PC-9 (cell line): ENCODE measurements around the gene PPP1R1C. TPM values are rescaled to one million over a fixed set of nuclear protein-coding genes. Genes with fewer than 3 reads are reported as not detected.

Experiments used
- BruUV-seq: library from RNA; stranded (reverse); fragments of 400-500 nt; replicated peaks from 2 replicates; lab custom pipeline; 2021; lab: Mats Ljungman, UMichigan
- CTCF ChIA-PET: fragments of 300-600 bp; sonication (Branson Sonifier 250); formaldehyde crosslinking; loops from one replicate; lab custom pipeline; 2022; ENCODE audit warnings: antibody characterized with exemption; lab: Charles Lee
- POLR2A ChIA-PET: fragments of 300-600 bp; sonication (Branson Sonifier 250); formaldehyde crosslinking; loops from one replicate; lab custom pipeline; 2022; ENCODE audit warnings: antibody characterized with exemption; ENCODE audit not compliant: unreplicated experiment; lab: Charles Lee
- DNase-seq, 2 experiments: peaks; one replicate each; pipeline versions ENCODE4 v3.0.0 to v3.0.0-alpha.2; 2015 to 2022; ENCODE audit warnings: mixed read lengths in 1 of 2
- H2AFZ ChIP-seq: fragments of 200-600 bp; sonication (generic); 2 replicates; pipeline ENCODE4 v1.8.1; 2017; ENCODE audit warnings: antibody characterized with exemption
- H3F3A ChIP-seq: fragments of 200-600 bp; sonication (generic); 2 replicates; pipeline ENCODE4 v1.8.1; 2017; ENCODE audit warnings: antibody characterized with exemption, mild to moderate bottlenecking, low read depth; ENCODE audit not compliant: insufficient read depth
- H3K27ac ChIP-seq: fragments of 200-600 bp; sonication (generic); 2 replicates; pipeline ENCODE4 v1.6.1; 2016; ENCODE audit warnings: mixed run types
- H3K27me3 ChIP-seq: fragments of 200-600 bp; sonication (generic); 2 replicates; pipeline ENCODE4 v1.6.1; 2016; ENCODE audit warnings: low read depth, mixed run types; ENCODE audit not compliant: insufficient read depth
- H3K36me3 ChIP-seq: fragments of 200-600 bp; sonication (generic); 2 replicates; pipeline ENCODE4 v1.6.1; 2016; ENCODE audit warnings: low read depth, mixed run types
- H3K4me1 ChIP-seq: fragments of 200-600 bp; sonication (generic); replicated peaks from 2 replicates; pipeline ENCODE4 v1.6.1; 2016; ENCODE audit warnings: mixed run types; ENCODE audit not compliant: insufficient read depth
- H3K4me2 ChIP-seq: fragments of 200-600 bp; sonication (generic); 2 replicates; pipeline ENCODE4 v1.6.1; 2017; ENCODE audit warnings: mixed run types
- H3K4me3 ChIP-seq: fragments of 200-600 bp; sonication (generic); 2 replicates; pipeline ENCODE4 v1.6.1; 2016; ENCODE audit warnings: mixed run types
- H3K79me2 ChIP-seq: fragments of 200-600 bp; sonication (generic); 2 replicates; pipeline ENCODE4 v1.6.1; 2017; ENCODE audit warnings: low read depth, mixed run types
- H3K9me2 ChIP-seq: fragments of 200-600 bp; sonication (generic); 2 replicates; pipeline ENCODE4 v1.8.1; 2017; ENCODE audit warnings: mild to moderate bottlenecking; ENCODE audit not compliant: insufficient read depth
- H3K9me3 ChIP-seq: fragments of 200-600 bp; sonication (generic); 2 replicates; pipeline ENCODE4 v1.8.1; 2016; ENCODE audit warnings: low read depth; ENCODE audit not compliant: insufficient read depth
- H4K20me1 ChIP-seq: fragments of 200-600 bp; sonication (generic); 2 replicates; pipeline ENCODE4 v1.8.1; 2017; ENCODE audit not compliant: insufficient read depth
- CTCF ChIP-seq: fragments of 200-600 bp; sonication (generic); conservative IDR thresholded peaks from 2 replicates; pipeline ENCODE4 v1.6.1; 2017; ENCODE audit warnings: mixed run types, antibody characterized with exemption, mild to moderate bottlenecking, moderate library complexity
- EZH2 ChIP-seq: fragments of 200-600 bp; sonication (generic); IDR thresholded peaks from 2 replicates; pipeline ENCODE4 v1.8.0; 2017; ENCODE audit warnings: antibody characterized with exemption, low read depth
- intact Hi-C: fragments of 100-400 bp; cut with micrococcal nuclease; formaldehyde crosslinking; loops from one replicate; pipeline ENCODE4 v1.10.0; 2022; ENCODE audit not compliant: unreplicated experiment
- total RNA-seq: library from RNA; stranded (reverse); gene quantifications from 2 replicates; pipeline ENCODE4 v1.2.3, GENCODE V29; 2021

Gene PPP1R1C
- total RNA-seq, 1 experiment from 2014 or later: 27.5 TPM

GRCh38 chr2:182068811-182069210, 83.2 kb downstream of the PPP1R1C start:
- peak overlapping the region; percentile 66 for H2AFZ ChIP-seq
- H3K36me3 ChIP-seq: no peaks in the 10 kb centered on the region
- H3K79me2 ChIP-seq: no peaks in the 10 kb centered on the region
- peak overlapping the region; percentile 74 for H3K27ac ChIP-seq
- no peaks in the 10 kb centered on the region for H3K27me3 ChIP-seq
- H3K4me2 ChIP-seq: peak overlapping the region; percentile 41
- peak; percentile 21 to 82 for DNase-seq
- H3K4me1 ChIP-seq: peaks cover 23% of the 10 kb centered on the region
- CTCF ChIA-PET: no interaction called here
- H3K9me3 ChIP-seq: no peaks in the 10 kb centered on the region
- no peak overlapping the region for H3K4me3 ChIP-seq
- no peaks in the 10 kb centered on the region for H3K9me2 ChIP-seq
- POLR2A ChIA-PET: interaction anchor here (0.7 kb wide), 1 partner anchor 9 kb away, joined by 3 read pairs; no protein-coding TSS in a partner anchor
- no TSS peak for BruUV-seq
- no peaks in the 10 kb centered on the region for H4K20me1 ChIP-seq
- no peak for TF ChIP-seq EZH2
- TF ChIP-seq CTCF: no peak
- peaks cover 16% of the 10 kb centered on the region for H3F3A ChIP-seq
- intact Hi-C loops: loop anchor here (2.0 kb wide), 1 partner anchor 114 kb away; no protein-coding TSS in a partner anchor

- no peak overlapping the region for H3K4me3 ChIP-seq
- POLR2A ChIA-PET: interaction anchor here (0.7 kb wide), 1 partner anchor 10 kb away, joined by 3 read pairs; no protein-coding TSS in a partner anchor
- H3K9me3 ChIP-seq: no peaks in the 10 kb centered on the region
- H3K27me3 ChIP-seq: no peaks in the 10 kb centered on the region
- H3K9me2 ChIP-seq: no peaks in the 10 kb centered on the region
- DNase-seq: no peak
- CTCF ChIA-PET: no interaction called here
- no peaks in the 10 kb centered on the region for H3K36me3 ChIP-seq
- H3F3A ChIP-seq: peaks cover 16% of the 10 kb centered on the region
- no TSS peak for BruUV-seq
- no peaks in the 10 kb centered on the region for H3K79me2 ChIP-seq
- peak overlapping the region; percentile 74 for H3K27ac ChIP-seq
- H4K20me1 ChIP-seq: no peaks in the 10 kb centered on the region
- H3K4me2 ChIP-seq: peak overlapping the region; percentile 41
- peak overlapping the region; percentile 66; the same call in 1 of the 2 replicates for H2AFZ ChIP-seq
- TF ChIP-seq CTCF (no peak), EZH2 (no peak)
- peaks cover 23% of the 10 kb centered on the region for H3K4me1 ChIP-seq
- intact Hi-C loops: loop anchor here (2.0 kb wide), 1 partner anchor 115 kb away; no protein-coding TSS in a partner anchor
Measured at GRCh38 chr2:182069416-182069815, 83.8 kb downstream of the PPP1R1C start.

GRCh38 chr2:182069908-182070307, 84.3 kb downstream of the PPP1R1C start:
- no peak for DNase-seq
- no peaks in the 10 kb centered on the region for H3K36me3 ChIP-seq
- intact Hi-C loops: loop anchor here (2.0 to 10.0 kb wide), 2 partner anchors 115 to 965 kb away; no protein-coding TSS in a partner anchor
- H2AFZ ChIP-seq: no peak overlapping the region
- no peaks in the 10 kb centered on the region; the same call in 1 of the 2 replicates for H3K9me2 ChIP-seq
- H3F3A ChIP-seq: peaks cover 16% of the 10 kb centered on the region
- no peak for TF ChIP-seq EZH2
- POLR2A ChIA-PET: no interaction called here
- no peak overlapping the region for H3K27ac ChIP-seq
- H3K27me3 ChIP-seq: no peaks in the 10 kb centered on the region
- no peaks in the 10 kb centered on the region for H3K79me2 ChIP-seq
- no peak overlapping the region for H3K4me2 ChIP-seq
- no peaks in the 10 kb centered on the region for H4K20me1 ChIP-seq
- no peaks in the 10 kb centered on the region for H3K9me3 ChIP-seq
- CTCF ChIA-PET: no interaction called here
- H3K4me3 ChIP-seq: no peak overlapping the region
- H3K4me1 ChIP-seq: peaks cover 23% of the 10 kb centered on the region
- BruUV-seq: no TSS peak
